Panc1 (cell line): ENCODE measurements around the gene VIM. TPM values are rescaled to one million over a fixed set of nuclear protein-coding genes. Genes with fewer than 3 reads are reported as not detected.

Source experiments
- ATAC-seq: fragments of 200-7000 bp; cut with Tn5 transposase; 2 replicates; pipeline ENCODE4 v1.9.1; 2020; ENCODE audit warnings: mild to moderate bottlenecking, moderate library complexity
- BruUV-seq: library from RNA; stranded (reverse); fragments of 400-500 nt; replicated peaks from 2 replicates; lab custom pipeline; 2021; lab: Mats Ljungman, UMichigan
- CTCF ChIA-PET: fragments of 300-600 bp; sonication (Branson Sonifier 250); formaldehyde crosslinking; loops from one replicate; lab custom pipeline; 2022; ENCODE audit warnings: antibody characterized with exemption; lab: Charles Lee
- POLR2A ChIA-PET: fragments of 300-600 bp; sonication (Branson Sonifier 250); formaldehyde crosslinking; loops from one replicate; lab custom pipeline; 2022; ENCODE audit warnings: antibody characterized with exemption; lab: Charles Lee
- DNase-seq: peaks from one replicate; pipeline ENCODE4 v3.0.0-alpha.2; 2010; ENCODE audit warnings: low read depth, low spot score
- H3K27ac ChIP-seq: 2 replicates; pipeline ENCODE4 v1.5.1; 2011; ENCODE audit warnings: mild to moderate bottlenecking, low read length, inconsistent platforms
- H3K27me3 ChIP-seq: fragments of 200-500 bp; sonication (Bioruptor generic); 2 replicates; pipeline ENCODE4 v1.6.0; 2014; ENCODE audit warnings: low read length, inconsistent platforms; ENCODE audit not compliant: control insufficient read depth, insufficient read depth
- H3K36me3 ChIP-seq: fragments of 200-500 bp; sonication (Bioruptor generic); 2 replicates; pipeline ENCODE4 v1.5.1; 2014; ENCODE audit warnings: inconsistent platforms, mild to moderate bottlenecking, low read length, moderate library complexity; ENCODE audit not compliant: control insufficient read depth, insufficient read depth
- H3K4me1 ChIP-seq: 2 replicates; pipeline ENCODE4 v1.5.1; 2011; ENCODE audit warnings: inconsistent platforms, mild to moderate bottlenecking, low read length, moderate library complexity; ENCODE audit not compliant: control insufficient read depth, insufficient read depth
- H3K4me3 ChIP-seq, 2 experiments: 2 replicates each; pipeline ENCODE4 v1.5.1; 2011 to 2012; ENCODE audit warnings: low read depth in 2 of 2, low read length in 2 of 2, mild to moderate bottlenecking in 2 of 2, inconsistent platforms in 1 of 2, moderate library complexity in 1 of 2
- H3K9me3 ChIP-seq: fragments of 200-500 bp; sonication (Bioruptor generic); 2 replicates; pipeline ENCODE4 v1.5.1; 2014; ENCODE audit warnings: low read depth, mild to moderate bottlenecking, inconsistent platforms, low read length, moderate library complexity; ENCODE audit not compliant: control insufficient read depth, insufficient read depth
- CTCF ChIP-seq: fragments of 450-650 bp; IDR thresholded peaks from 2 replicates; pipeline ENCODE4 v1.5.1; 2017; ENCODE audit warnings: mild to moderate bottlenecking
- POLR2AphosphoS5 ChIP-seq: IDR thresholded peaks from 2 replicates; pipeline ENCODE4 v1.6.1; 2012; ENCODE audit warnings: mild to moderate bottlenecking, low read depth, low read length, moderate library complexity
- REST ChIP-seq, 2 experiments: IDR thresholded peaks; 2 replicates each; pipeline ENCODE4 v1.6.1; 2011 to 2012; ENCODE audit warnings: low read depth in 2 of 2, control low read depth in 1 of 2, low read length in 1 of 2, mild to moderate bottlenecking in 1 of 2, moderate library complexity in 1 of 2; ENCODE audit not compliant: insufficient read depth in 1 of 2
- SIN3A ChIP-seq: IDR thresholded peaks from 2 replicates; pipeline ENCODE4 v1.6.1; 2012; ENCODE audit warnings: low read depth, mild to moderate bottlenecking, low read length, moderate library complexity, borderline replicate concordance; ENCODE audit not compliant: insufficient read depth
- TCF7L2 ChIP-seq: IDR thresholded peaks from 2 replicates; pipeline ENCODE4 v1.6.1; 2011; ENCODE audit warnings: mild to moderate bottlenecking, low read depth, low read length, inconsistent platforms
- in situ Hi-C: cut with HindIII; loops from 2 replicates; pipeline ENCODE4 v1.10.0; 2016; ENCODE audit warnings: low sequenced_read_pairs, low pct_unique_long_range_greater_than_20kb
- intact Hi-C: fragments of 100-400 bp; cut with micrococcal nuclease; formaldehyde crosslinking; loops from one replicate; pipeline ENCODE4 v1.10.0; 2022; ENCODE audit not compliant: unreplicated experiment
- total RNA-seq: library from RNA; stranded (reverse); gene quantifications from one replicate; pipeline ENCODE4 v1.2.1, GENCODE V29; 2021; ENCODE audit not compliant: unreplicated experiment

The VIM gene
- total RNA-seq, 1 experiment from 2014 or later, result 3,436 TPM

- intact Hi-C loops, result loop anchor here (5.0 kb wide), 2 partner anchors 414 to 429 kb away; no protein-coding TSS in a partner anchor
- POLR2A ChIA-PET, result no interaction called here
- TF ChIP-seq CTCF (no peak), SIN3A (no peak), REST (IDR thresholded peaks at IDR 0.05; ENCODE audit: insufficient read depth in 1 of 2, low read depth in 2 of 2, low read length in 1 of 2) (no peak), POLR2AphosphoS5 (no peak), TCF7L2 (no peak)
- CTCF ChIA-PET, result interaction anchor here (0.6 to 1.0 kb wide), 3 partner anchors 312 to 427 kb away, joined by 3 to 5 read pairs (median 4); no protein-coding TSS in a partner anchor
- H3K4me1 ChIP-seq, result peaks cover 7% of the 10 kb centered on the region
- no peak for ATAC-seq
- DNase-seq, result no peak
- no peaks in the 10 kb centered on the region for H3K27me3 ChIP-seq
- in situ Hi-C loops, result no loop called here
- no TSS peak for BruUV-seq
- peak overlapping the region; percentile 89 for H3K27ac ChIP-seq
- no peak overlapping the region for H3K4me3 ChIP-seq
- peaks cover 14% of the 10 kb centered on the region; the same call in 1 of the 2 replicates for H3K9me3 ChIP-seq
- no peaks in the 10 kb centered on the region for H3K36me3 ChIP-seq
These were observed 28.6 kb downstream of the VIM start for GRCh38 chr10:17256627-17257026.

DNA sequence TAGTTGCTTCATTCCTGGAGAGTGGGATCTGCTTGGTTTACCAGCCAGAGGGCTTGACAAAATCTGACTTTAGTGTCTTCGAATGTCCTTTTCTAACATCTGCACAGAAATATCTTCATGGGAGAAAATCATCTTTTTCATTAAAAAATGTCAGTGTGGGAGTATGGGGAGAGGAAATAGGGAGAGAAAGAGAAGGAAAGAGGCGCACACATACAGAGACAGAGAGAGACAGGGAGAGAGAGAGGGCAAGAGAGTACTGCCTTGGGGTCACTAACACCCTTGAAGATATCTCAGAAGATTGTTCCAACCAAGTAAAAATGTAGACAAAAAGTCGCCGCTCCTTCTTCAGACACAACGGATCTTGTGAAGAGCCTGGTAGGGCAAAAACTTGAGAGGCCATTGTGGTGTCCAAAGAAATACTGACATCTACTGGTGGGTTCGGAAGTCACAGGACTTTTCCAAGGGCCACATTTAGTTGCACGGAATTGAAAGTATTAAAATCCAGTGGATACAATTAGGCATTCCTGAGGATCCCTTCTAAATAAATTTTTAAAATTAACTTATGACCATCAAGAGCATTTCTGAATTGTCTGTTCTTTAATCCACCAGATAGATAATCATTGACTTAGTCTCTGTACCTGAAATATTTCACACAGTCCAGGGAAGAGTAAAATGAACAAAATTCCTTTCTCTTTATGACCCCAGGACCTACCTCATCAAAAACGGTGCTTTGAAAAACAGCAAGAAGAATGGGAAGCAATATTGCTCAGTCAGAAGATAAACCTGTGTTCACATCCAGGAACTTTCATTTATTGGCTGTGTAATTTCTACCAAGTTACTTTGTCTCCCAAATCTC, 29.7 kb downstream of the VIM start:
- no TSS peak for BruUV-seq
- ChIA-PET POLR2A (no interaction called here), CTCF (no interaction called here)
- in situ Hi-C loops, result no loop called here
- ATAC-seq (peak; percentile 95), DNase-seq (no peak)
- H3K4me3 ChIP-seq, result peak overlapping the region in 1 of 2 experiments; percentile 48; a peak in 2 of 4 replicates
- peaks cover 18% of the 10 kb centered on the region; the same call in 1 of the 2 replicates for H3K9me3 ChIP-seq
- peaks cover 7% of the 10 kb centered on the region for H3K4me1 ChIP-seq
- H3K27me3 ChIP-seq, result no peaks in the 10 kb centered on the region
- intact Hi-C loops, result loop anchor here (5.0 kb wide), 2 partner anchors 415 to 430 kb away; no protein-coding TSS in a partner anchor
- H3K36me3 ChIP-seq, result no peaks in the 10 kb centered on the region
- no peak for TF ChIP-seq SIN3A
- peak; percentile 80 for TF ChIP-seq CTCF
- no peak for TF ChIP-seq POLR2AphosphoS5
- no peak for TF ChIP-seq TCF7L2
- no peak for TF ChIP-seq REST (IDR thresholded peaks at IDR 0.05; ENCODE audit: insufficient read depth in 1 of 2, low read depth in 2 of 2, low read length in 1 of 2)
- peak overlapping the region; percentile 89 for H3K27ac ChIP-seq
